Upper lobe of left lung (tissue), 6 donors: ENCODE data around the gene PTF1A. TPM values are rescaled to one million over a fixed set of nuclear protein-coding genes. Genes with fewer than 3 reads are reported as not detected.
A peak's percentile ranks its signal among the peaks of the same experiment; 100 is the strongest.

Source experiments
- ATAC-seq, 2 donors: fragments of 200-7000 bp; cut with Tn5 transposase; one replicate each; pipeline ENCODE4 v1.9.1; 2022; ENCODE audit warnings: mild to moderate bottlenecking in 2 of 2, moderate library complexity in 2 of 2; ENCODE audit not compliant: low FRiP score in 2 of 2
- DNase-seq, 2 donors: peaks; one replicate each; pipeline ENCODE4 v3.0.0-alpha.2; 2019 to 2020
- H3K27ac ChIP-seq, 4 donors: fragments of 200-600 bp; sonication (generic); one replicate each; pipeline ENCODE4 v1.5.1; 2016 to 2019
- H3K27me3 ChIP-seq, 4 donors: fragments of 200-600 bp; sonication (generic); one replicate each; pipeline ENCODE4 v1.5.1; 2017 to 2019
- H3K36me3 ChIP-seq, 4 donors: fragments of 200-600 bp; sonication (generic); one replicate each; pipeline ENCODE4 v1.5.1; 2016 to 2019
- H3K4me1 ChIP-seq, 4 donors: fragments of 200-600 bp; sonication (generic); one replicate each; pipeline ENCODE4 v1.5.1; 2018 to 2019
- H3K4me3 ChIP-seq, 4 donors: fragments of 200-600 bp; sonication (generic); one replicate each; pipeline ENCODE4 v1.5.1; 2017 to 2019; ENCODE audit warnings: mild to moderate bottlenecking in 2 of 4, moderate library complexity in 1 of 4
- H3K9me3 ChIP-seq, 4 donors: fragments of 200-600 bp; sonication (generic); one replicate each; pipeline ENCODE4 v1.5.1; 2018 to 2019
- CTCF ChIP-seq, 6 experiments: fragments of 450-650 bp in 4 of 6; fragments of 200-600 bp in 2 of 6; sonication (generic) in 2 of 6; IDR thresholded peaks; one replicate each; pipeline ENCODE4 v1.5.1; 2016 to 2019; ENCODE audit warnings: antibody characterized with exemption in 6 of 6
- EP300 ChIP-seq, 4 donors: sonication (generic); formaldehyde crosslinking; IDR thresholded peaks; one replicate each; pipeline ENCODE4 v1.5.1; 2017; ENCODE audit warnings: antibody characterized with exemption in 4 of 4, control low read depth in 2 of 4
- POLR2A ChIP-seq, 4 donors: fragments of 450-650 bp; IDR thresholded peaks; one replicate each; pipeline ENCODE4 v1.5.1; 2016 to 2017; ENCODE audit warnings: antibody characterized with exemption in 4 of 4, mild to moderate bottlenecking in 2 of 4
- POLR2AphosphoS5 ChIP-seq, 2 donors: sonication (generic); formaldehyde crosslinking; IDR thresholded peaks; one replicate each; pipeline ENCODE4 v1.5.1; 2017; ENCODE audit warnings: antibody characterized with exemption in 2 of 2
- WGBS, 2 donors: methylation state at CpG; one replicate each; pipeline ENCODE4 v1.1.5; 2017 to 2018; 5-methylcytosine and 5-hydroxymethylcytosine counted together
- total RNA-seq, 6 donors: library from RNA; depleted of rRNA in 4 of 6; stranded (reverse); fragments of >200 nt in 4 of 6; gene quantifications; one replicate each; pipeline versions ENCODE4 v1.1.0 to v1.2.1, GENCODE V29; 2016 to 2021
- donor health status: DM: no; HTN: no; CAD: no; lungs with moderate emphysema.
- donor health status: DM: no; HTN: yes; CAD: no; lungs with severe emphysema.

Gene PTF1A
- total RNA-seq, 6 donors from 2014 or later, result not detected

DNA sequence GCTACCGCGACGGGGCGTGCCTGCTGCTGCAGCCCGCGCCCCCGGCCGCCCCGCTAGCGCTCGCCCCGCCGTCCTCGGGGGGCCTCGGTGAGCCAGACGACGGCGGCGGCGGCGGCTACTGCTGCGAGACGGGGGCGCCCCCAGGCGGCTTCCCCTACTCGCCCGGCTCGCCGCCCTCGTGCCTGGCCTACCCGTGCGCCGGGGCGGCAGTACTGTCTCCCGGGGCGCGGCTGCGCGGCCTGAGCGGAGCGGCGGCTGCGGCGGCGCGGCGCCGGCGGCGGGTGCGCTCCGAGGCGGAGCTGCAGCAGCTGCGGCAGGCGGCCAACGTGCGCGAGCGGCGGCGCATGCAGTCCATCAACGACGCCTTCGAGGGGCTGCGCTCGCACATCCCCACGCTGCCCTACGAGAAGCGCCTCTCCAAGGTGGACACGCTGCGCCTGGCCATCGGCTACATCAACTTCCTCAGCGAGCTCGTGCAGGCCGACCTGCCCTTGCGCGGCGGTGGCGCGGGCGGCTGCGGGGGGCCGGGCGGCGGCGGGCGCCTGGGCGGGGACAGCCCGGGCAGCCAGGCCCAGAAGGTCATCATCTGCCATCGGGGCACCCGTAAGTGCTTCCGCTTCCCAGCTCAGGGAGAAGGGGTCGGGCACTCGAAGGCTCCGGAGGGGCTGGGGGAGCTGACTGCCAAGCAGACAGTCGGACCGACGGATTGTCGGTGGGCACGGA, 761 bp downstream of the PTF1A start:
- DNase-seq, result peak in 1 of 2 donors; percentile 78
- H3K4me3 ChIP-seq, result no peak overlapping the region

GRCh38 chr10:23193435-23194074, 1.4 kb downstream of the PTF1A start:
- Histone ChIP-seq H3K27me3 (peaks cover 2 to 49% (median 21%) of the 10 kb centered on the region in 4 donors), H3K36me3 (no peaks in the 10 kb centered on the region), H3K9me3 (no peaks in the 10 kb centered on the region), H3K4me1 (peaks cover 5 to 31% (median 8%) of the 10 kb centered on the region in 4 donors), H3K4me3 (no peak overlapping the region), H3K27ac (no peak overlapping the region)
- DNase-seq (no peak), ATAC-seq (no peak)
- TF ChIP-seq CTCF (IDR thresholded peaks at IDR 0.05) (no peak), EP300 (IDR thresholded peaks at IDR 0.05) (no peak), POLR2AphosphoS5 (IDR thresholded peaks at IDR 0.05) (no peak), POLR2A (IDR thresholded peaks at IDR 0.05) (no peak)
- 5% methylated on average over 19 of the region's 19 CpGs for WGBS, 2 donors

More for the DNA sequence above, 761 bp downstream of the PTF1A start:
- no peak for ATAC-seq
- Histone ChIP-seq H3K27me3 (peaks cover 2 to 49% (median 21%) of the 10 kb centered on the region in 4 donors), H3K4me1 (peaks cover 5 to 31% (median 8%) of the 10 kb centered on the region in 4 donors), H3K9me3 (no peaks in the 10 kb centered on the region), H3K27ac (no peak overlapping the region), H3K36me3 (no peaks in the 10 kb centered on the region)
- WGBS, 2 donors, result 2 to 3% methylated on average over 11 to 42 of the region's 100 CpGs
- no peak for TF ChIP-seq POLR2AphosphoS5 (IDR thresholded peaks at IDR 0.05)
- TF ChIP-seq CTCF (IDR thresholded peaks at IDR 0.05), result no peak
- TF ChIP-seq EP300 (IDR thresholded peaks at IDR 0.05), result no peak
- TF ChIP-seq POLR2A (IDR thresholded peaks at IDR 0.05), result no peak

DNA sequence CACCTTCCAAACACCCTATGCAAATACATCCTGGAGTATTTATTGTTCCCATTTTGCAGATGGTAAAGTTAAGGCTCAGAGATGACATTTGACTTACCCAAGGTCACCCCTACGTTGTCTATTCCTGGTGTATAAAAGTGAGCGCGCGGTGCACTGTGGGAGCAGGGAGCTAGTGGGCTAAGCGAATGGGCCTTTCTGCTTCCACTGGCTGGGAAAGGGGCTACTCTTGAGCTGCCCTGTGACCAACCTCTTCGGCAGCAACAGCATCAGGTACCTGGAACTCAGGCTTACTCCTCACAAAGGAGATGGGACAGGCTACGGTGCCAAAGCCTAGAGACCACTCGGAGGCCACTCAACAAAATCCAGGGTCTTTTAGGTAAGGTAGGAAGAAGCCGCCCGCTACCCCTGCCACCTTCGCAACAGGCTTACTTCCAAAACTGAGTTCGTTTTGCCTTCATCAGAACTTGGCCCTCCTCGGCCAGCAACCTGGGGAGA, 2.4 kb downstream of the PTF1A start:
- H3K9me3 ChIP-seq, result no peaks in the 10 kb centered on the region
- H3K27me3 ChIP-seq, result peaks cover 2 to 49% (median 26%) of the 10 kb centered on the region in 4 donors
- H3K27ac ChIP-seq, result no peak overlapping the region
- DNase-seq (no peak), ATAC-seq (no peak)
- WGBS, 2 donors, result 13 to 20% methylated on average over 2 to 13 of the region's 13 CpGs
- H3K36me3 ChIP-seq, result no peaks in the 10 kb centered on the region
- H3K4me3 ChIP-seq, result no peak overlapping the region
- H3K4me1 ChIP-seq, result peaks cover 5 to 40% (median 8%) of the 10 kb centered on the region in 4 donors
- no peak for TF ChIP-seq CTCF (IDR thresholded peaks at IDR 0.05)
- no peak for TF ChIP-seq EP300 (IDR thresholded peaks at IDR 0.05)
- TF ChIP-seq POLR2A (IDR thresholded peaks at IDR 0.05), result no peak
- TF ChIP-seq POLR2AphosphoS5 (IDR thresholded peaks at IDR 0.05), result no peak

DNA sequence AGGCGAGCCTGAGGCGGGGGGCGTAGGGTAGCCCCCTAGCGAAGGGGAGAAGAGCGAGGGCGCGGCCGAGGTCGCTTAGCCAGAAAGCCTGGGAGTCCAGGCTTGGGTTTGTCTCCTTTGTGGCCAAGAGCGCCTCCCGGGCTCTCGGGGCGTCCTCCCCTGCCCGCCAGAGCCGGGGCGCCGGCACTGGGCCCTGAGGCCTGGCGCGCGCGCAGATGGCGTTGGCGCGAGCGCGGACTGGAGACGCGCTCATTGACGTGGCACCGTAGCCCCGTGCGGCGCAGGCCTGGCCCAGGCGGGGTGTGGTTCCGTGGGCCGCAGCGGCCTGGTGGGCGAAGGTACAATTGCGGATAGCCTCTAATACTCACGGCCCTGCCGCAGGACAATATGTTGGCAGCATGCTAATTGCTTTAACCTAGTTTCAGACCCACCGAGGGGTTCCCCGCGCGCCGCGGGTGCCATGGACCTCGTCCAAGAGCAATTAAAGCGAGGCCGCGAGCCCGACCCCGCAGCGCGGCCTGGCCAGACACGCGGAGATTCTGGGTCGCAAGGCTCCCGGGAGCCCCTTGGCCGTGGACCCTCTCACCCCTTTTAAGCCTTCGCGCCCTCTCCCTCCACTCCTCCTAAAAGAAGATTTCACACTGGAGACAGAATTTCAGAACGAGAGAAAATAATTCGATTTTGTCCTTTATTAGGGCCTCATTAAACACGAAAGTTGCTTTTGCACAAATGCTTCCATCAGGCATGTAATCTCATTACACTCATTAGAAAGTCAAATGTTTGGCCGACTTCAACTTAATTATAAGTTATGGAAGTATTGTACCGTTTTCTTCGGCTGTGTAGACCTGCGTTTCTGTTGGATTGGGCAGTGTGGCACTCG, 3.1 kb downstream of the PTF1A start:
- Histone ChIP-seq H3K36me3 (no peaks in the 10 kb centered on the region), H3K4me1 (peaks cover 5 to 40% (median 8%) of the 10 kb centered on the region in 4 donors), H3K4me3 (no peak overlapping the region), H3K27ac (no peak overlapping the region), H3K9me3 (no peaks in the 10 kb centered on the region), H3K27me3 (peaks cover 2 to 54% (median 26%) of the 10 kb centered on the region in 4 donors)
- WGBS, 2 donors, result 7 to 12% methylated on average over 11 to 68 of the region's 70 CpGs
- DNase-seq (peak in 1 of 2 donors; percentile 82), ATAC-seq (no peak)
- TF ChIP-seq POLR2A (IDR thresholded peaks at IDR 0.05), result no peak
- TF ChIP-seq CTCF (IDR thresholded peaks at IDR 0.05), result no peak
- TF ChIP-seq EP300 (IDR thresholded peaks at IDR 0.05), result no peak
- TF ChIP-seq POLR2AphosphoS5 (IDR thresholded peaks at IDR 0.05), result no peak
